Mucosa of stomach (tissue), 1 donor: ENCODE data around the gene HPD.

Experiments
- H3K27me3 ChIP-seq: one replicate; pipeline ENCODE4 v1.7.0; 2013; ENCODE audit warnings: mild to moderate bottlenecking, low read length; ENCODE audit not compliant: control insufficient read depth, insufficient read depth
- H3K36me3 ChIP-seq: one replicate; pipeline ENCODE4 v1.7.0; 2013; ENCODE audit warnings: low read length; ENCODE audit not compliant: control insufficient read depth, insufficient read depth
- H3K4me1 ChIP-seq: one replicate; pipeline ENCODE4 v1.7.0; 2013; ENCODE audit warnings: mild to moderate bottlenecking, low read length; ENCODE audit not compliant: control insufficient read depth, insufficient read depth
- H3K4me3 ChIP-seq: one replicate; pipeline ENCODE4 v1.7.0; 2013; ENCODE audit warnings: low read length
- H3K9ac ChIP-seq: one replicate; pipeline ENCODE4 v1.7.0; 2013; ENCODE audit warnings: mild to moderate bottlenecking, low read length, moderate library complexity
- H3K9me3 ChIP-seq: one replicate; pipeline ENCODE4 v1.7.0; 2013; ENCODE audit warnings: mild to moderate bottlenecking, low read length, moderate library complexity; ENCODE audit not compliant: control insufficient read depth
- donor health status: Pancreatic carcinoma.

HPD gene

GRCh38 chr12:121823101-121823726, 35.4 kb downstream of the HPD start:
- no peak overlapping the region for H3K9ac ChIP-seq
- no peaks in the 10 kb centered on the region for H3K9me3 ChIP-seq
- no peaks in the 10 kb centered on the region for H3K27me3 ChIP-seq
- H3K36me3 ChIP-seq: peaks cover 23% of the 10 kb centered on the region
- H3K4me3 ChIP-seq: no peak overlapping the region
- H3K4me1 ChIP-seq: no peaks in the 10 kb centered on the region

DNA sequence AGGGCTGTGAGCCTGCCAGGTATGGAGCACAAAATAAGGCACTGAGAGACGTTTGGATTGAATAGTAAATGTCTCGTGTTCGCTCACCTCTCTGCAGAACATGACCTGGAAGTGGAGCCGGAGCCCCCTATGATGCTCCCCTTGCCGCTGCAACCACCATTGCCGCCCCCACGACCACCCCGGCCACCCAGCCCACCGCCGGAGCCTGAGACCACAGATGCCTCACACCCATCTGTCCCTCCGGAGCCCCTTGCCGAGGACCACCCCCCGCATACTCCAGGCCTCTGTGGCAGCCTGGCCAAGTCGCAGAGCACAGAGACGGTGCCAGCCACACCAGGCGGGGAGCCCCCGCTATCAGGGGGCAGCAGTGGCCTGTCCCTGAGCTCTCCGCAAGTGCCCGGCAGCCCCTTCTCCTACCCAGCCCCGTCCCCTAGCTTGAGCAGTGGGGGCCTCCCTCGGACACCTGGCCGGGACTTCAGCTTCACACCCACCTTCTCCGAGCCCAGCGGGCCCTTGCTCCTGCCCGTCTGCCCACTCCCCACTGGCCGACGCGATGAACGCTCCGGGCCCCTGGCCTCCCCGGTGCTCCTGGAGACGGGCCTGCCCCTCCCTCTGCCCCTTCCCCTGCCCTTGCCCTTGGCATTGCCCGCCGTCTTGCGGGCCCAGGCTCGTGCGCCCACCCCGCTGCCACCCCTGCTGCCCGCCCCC, 36.1 kb downstream of the HPD start:
- H3K36me3 ChIP-seq: peaks cover 22% of the 10 kb centered on the region
- H3K27me3 ChIP-seq: no peaks in the 10 kb centered on the region
- H3K9ac ChIP-seq: no peak overlapping the region
- H3K4me1 ChIP-seq: no peaks in the 10 kb centered on the region
- no peak overlapping the region for H3K4me3 ChIP-seq
- no peaks in the 10 kb centered on the region for H3K9me3 ChIP-seq

DNA sequence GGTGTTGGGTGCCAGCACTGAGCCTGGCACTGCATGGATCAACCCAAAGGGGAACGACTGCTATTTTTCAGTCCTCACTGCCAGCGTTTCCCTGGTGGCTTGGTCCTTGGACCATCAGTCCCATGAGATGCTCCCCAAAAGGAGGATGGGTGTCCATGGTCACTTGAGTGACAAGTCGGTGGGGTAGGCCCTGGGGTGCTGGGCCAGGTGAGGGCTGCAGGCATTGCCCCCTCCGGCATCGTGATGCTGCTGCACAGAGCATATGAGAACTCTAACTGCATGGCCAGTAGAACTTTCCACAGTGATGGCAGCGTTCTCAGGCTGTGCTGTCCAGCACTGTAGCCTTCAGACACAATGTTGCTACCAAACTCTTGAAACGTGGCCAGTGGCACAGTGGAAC, 38.6 kb downstream of the HPD start:
- no peak overlapping the region for H3K4me3 ChIP-seq
- no peaks in the 10 kb centered on the region for H3K4me1 ChIP-seq
- H3K9ac ChIP-seq: no peak overlapping the region
- peaks cover 16% of the 10 kb centered on the region for H3K36me3 ChIP-seq
- H3K27me3 ChIP-seq: no peaks in the 10 kb centered on the region
- H3K9me3 ChIP-seq: no peaks in the 10 kb centered on the region

DNA sequence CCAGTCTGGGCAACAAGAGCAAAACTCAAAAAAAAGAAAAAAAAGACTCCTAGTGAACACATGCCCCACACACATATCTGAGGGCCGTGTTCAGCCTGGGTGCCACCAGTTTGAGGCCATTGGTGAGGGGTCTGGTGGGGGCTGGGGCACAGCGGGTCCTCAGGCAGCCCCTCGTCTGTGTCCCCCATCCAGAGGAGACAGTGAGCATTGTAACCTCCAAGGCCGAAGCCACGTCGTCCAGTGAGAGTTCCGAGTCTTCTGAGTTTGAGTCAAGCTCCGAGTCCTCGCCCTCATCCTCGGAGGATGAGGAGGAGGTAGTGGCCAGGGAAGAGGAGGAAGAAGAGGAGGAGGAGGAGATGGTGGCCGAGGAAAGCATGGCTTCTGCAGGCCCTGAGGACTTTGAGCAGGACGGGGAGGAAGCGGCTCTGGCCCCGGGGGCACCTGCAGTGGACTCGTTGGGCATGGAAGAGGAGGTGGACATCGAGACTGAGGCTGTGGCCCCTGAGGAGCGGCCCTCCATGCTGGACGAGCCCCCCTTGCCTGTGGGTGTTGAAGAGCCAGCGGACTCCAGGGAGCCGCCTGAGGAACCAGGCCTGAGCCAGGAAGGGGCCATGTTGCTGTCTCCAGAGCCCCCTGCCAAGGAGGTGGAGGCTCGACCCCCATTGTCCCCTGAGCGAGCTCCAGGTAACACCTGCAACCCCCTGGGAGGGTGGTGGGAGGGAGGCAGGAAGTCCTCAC, 39.3 kb downstream of the HPD start:
- Histone ChIP-seq H3K9ac (no peak overlapping the region), H3K9me3 (no peaks in the 10 kb centered on the region), H3K4me3 (no peak overlapping the region), H3K4me1 (no peaks in the 10 kb centered on the region), H3K36me3 (peaks cover 16% of the 10 kb centered on the region), H3K27me3 (no peaks in the 10 kb centered on the region)

- no peaks in the 10 kb centered on the region for H3K9me3 ChIP-seq
- peaks cover 11% of the 10 kb centered on the region for H3K4me1 ChIP-seq
- H3K9ac ChIP-seq: no peak overlapping the region
- H3K4me3 ChIP-seq: no peak overlapping the region
- H3K36me3 ChIP-seq: peaks cover 16% of the 10 kb centered on the region
- H3K27me3 ChIP-seq: no peaks in the 10 kb centered on the region
Observed at GRCh38 chr12:121817648-121818043, 41.0 kb downstream of the HPD start.

GRCh38 chr12:121816925-121817647, 41.6 kb downstream of the HPD start:
- Histone ChIP-seq H3K4me1 (peaks cover 12% of the 10 kb centered on the region), H3K36me3 (peaks cover 11% of the 10 kb centered on the region), H3K27me3 (no peaks in the 10 kb centered on the region), H3K9me3 (no peaks in the 10 kb centered on the region), H3K9ac (no peak overlapping the region), H3K4me3 (no peak overlapping the region)

DNA sequence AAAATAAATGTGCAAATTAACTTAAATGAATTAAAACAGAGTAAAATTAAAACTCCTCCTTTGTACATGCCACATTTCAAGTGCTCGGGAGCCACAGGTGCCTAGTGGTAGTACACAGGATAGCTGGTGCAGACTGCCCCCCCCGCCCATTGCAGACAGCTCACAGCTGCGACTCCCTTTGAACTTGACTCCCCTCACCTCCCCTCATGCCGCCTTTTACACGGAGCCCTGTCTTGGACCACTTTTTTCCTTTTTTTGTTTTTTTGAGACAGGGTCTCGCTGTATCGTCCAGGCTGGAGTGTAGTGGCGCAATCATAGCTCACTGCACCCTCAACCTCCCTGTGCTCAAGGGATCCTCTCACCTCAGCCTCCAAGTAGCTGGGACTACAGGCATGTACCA, 43.4 kb downstream of the HPD start:
- Histone ChIP-seq H3K27me3 (no peaks in the 10 kb centered on the region), H3K9me3 (no peaks in the 10 kb centered on the region), H3K9ac (no peak overlapping the region), H3K4me3 (no peak overlapping the region), H3K4me1 (peaks cover 30% of the 10 kb centered on the region), H3K36me3 (peaks cover 11% of the 10 kb centered on the region)

DNA sequence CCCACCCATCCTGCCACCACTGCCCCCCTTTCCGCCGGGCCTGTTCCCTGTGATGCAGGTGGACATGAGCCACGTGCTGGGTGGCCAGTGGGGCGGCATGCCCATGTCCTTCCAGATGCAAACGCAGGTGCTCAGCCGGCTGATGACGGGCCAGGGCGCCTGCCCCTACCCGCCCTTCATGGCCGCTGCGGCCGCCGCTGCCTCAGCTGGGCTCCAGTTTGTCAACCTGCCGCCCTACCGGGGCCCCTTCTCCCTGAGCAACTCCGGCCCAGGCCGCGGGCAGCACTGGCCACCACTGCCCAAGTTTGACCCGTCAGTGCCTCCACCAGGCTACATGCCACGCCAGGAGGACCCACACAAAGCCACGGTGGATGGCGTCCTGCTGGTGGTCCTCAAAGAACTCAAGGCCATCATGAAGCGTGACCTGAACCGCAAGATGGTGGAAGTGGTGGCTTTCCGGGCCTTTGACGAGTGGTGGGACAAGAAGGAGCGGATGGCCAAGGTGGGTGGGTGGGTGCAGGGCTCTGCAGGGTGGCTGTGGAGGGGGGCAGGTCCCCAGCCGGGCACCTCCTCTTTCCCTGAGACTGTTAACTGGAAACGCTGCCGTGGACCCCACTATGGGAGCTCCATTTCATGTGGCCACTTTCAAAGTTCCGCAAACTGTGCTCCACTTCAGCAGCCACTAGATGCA, 44.1 kb downstream of the HPD start:
- Histone ChIP-seq H3K4me1 (peaks cover 30% of the 10 kb centered on the region), H3K4me3 (no peak overlapping the region), H3K36me3 (peaks cover 11% of the 10 kb centered on the region), H3K9me3 (no peaks in the 10 kb centered on the region), H3K27me3 (no peaks in the 10 kb centered on the region), H3K9ac (no peak overlapping the region)

GRCh38 chr12:121813951-121814350, 44.7 kb downstream of the HPD start:
- Histone ChIP-seq H3K27me3 (no peaks in the 10 kb centered on the region), H3K4me3 (no peak overlapping the region), H3K4me1 (peaks cover 30% of the 10 kb centered on the region), H3K9ac (no peak overlapping the region), H3K9me3 (no peaks in the 10 kb centered on the region), H3K36me3 (peaks cover 15% of the 10 kb centered on the region)

GRCh38 chr12:121812921-121813896, 45.5 kb downstream of the HPD start:
- H3K4me1 ChIP-seq: peaks cover 30% of the 10 kb centered on the region
- H3K27me3 ChIP-seq: no peaks in the 10 kb centered on the region
- H3K4me3 ChIP-seq: peak overlapping the region; percentile 80
- H3K9ac ChIP-seq: peak overlapping the region; percentile 75
- no peaks in the 10 kb centered on the region for H3K9me3 ChIP-seq
- H3K36me3 ChIP-seq: peaks cover 15% of the 10 kb centered on the region
